Uterus (tissue), 4 donors: ENCODE measurements around the gene HSPG2. TPM values are rescaled to one million over a fixed set of nuclear protein-coding genes. Genes with fewer than 3 reads are reported as not detected.

Experiments used
- DNase-seq, 2 donors: peaks; one replicate each; pipeline ENCODE4 v3.0.0-alpha.2; 2019 to 2020
- H3K27ac ChIP-seq, 2 donors: fragments of 200-600 bp; sonication (generic); 1 replicate in 1 of 2; 2 replicates in 1 of 2; pipeline ENCODE4 v1.5.1; 2016 to 2018
- H3K27me3 ChIP-seq, 2 donors: fragments of 200-600 bp; sonication (generic); one replicate each; pipeline ENCODE4 v1.5.1; 2018 to 2019; ENCODE audit warnings: control low read depth in 1 of 2
- H3K36me3 ChIP-seq, 2 donors: fragments of 200-600 bp; sonication (generic); one replicate each; pipeline ENCODE4 v1.5.1; 2019; ENCODE audit warnings: control low read depth in 1 of 2
- H3K4me1 ChIP-seq, 2 donors: fragments of 200-600 bp; sonication (generic); one replicate each; pipeline ENCODE4 v1.5.1; 2018 to 2019; ENCODE audit warnings: control low read depth in 1 of 2
- H3K4me3 ChIP-seq, 2 donors: fragments of 200-600 bp; sonication (generic); 1 replicate in 1 of 2; 2 replicates in 1 of 2; pipeline ENCODE4 v1.5.1; 2018 to 2019; ENCODE audit warnings: mild to moderate bottlenecking in 1 of 2
- H3K9me3 ChIP-seq, 2 donors: fragments of 200-600 bp; sonication (generic); one replicate each; pipeline ENCODE4 v1.5.1; 2019; ENCODE audit warnings: control low read depth in 1 of 2
- POLR2A ChIP-seq, 2 donors: fragments of 450-650 bp; IDR thresholded peaks; one replicate each; pipeline ENCODE4 v1.6.1; 2016; ENCODE audit warnings: antibody characterized with exemption in 2 of 2, mild to moderate bottlenecking in 1 of 2, moderate library complexity in 1 of 2
- intact Hi-C: fragments of 100-400 bp; cut with DNase I; formaldehyde crosslinking; loops from one replicate; pipeline ENCODE4 v1.15.1; 2023; ENCODE audit warnings: low total_unique reads
- total RNA-seq, 4 donors: library from RNA; depleted of rRNA in 3 of 4; stranded (reverse); fragments of >200 nt in 3 of 4; gene quantifications; one replicate each; pipeline versions ENCODE4 v1.1.0 to v1.2.4, GENCODE V29; 2014 to 2023
- TF ChIP-seq, protein P1 (sequence below), 4 experiments: fragments of 200-600 bp in 2 of 4; fragments of 450-650 bp in 2 of 4; sonication (generic) in 2 of 4; IDR thresholded peaks; one replicate each; pipeline ENCODE4 v1.5.1; 2016 to 2019; ENCODE audit warnings: antibody characterized with exemption in 4 of 4, mild to moderate bottlenecking in 2 of 4, moderate library complexity in 1 of 4
- donor health status: DM: yes; HTN: yes; CAD: no.

Gene HSPG2
- total RNA-seq, 4 donors from 2014 or later, result 96.8 to 677 (median 290) TPM

DNA sequence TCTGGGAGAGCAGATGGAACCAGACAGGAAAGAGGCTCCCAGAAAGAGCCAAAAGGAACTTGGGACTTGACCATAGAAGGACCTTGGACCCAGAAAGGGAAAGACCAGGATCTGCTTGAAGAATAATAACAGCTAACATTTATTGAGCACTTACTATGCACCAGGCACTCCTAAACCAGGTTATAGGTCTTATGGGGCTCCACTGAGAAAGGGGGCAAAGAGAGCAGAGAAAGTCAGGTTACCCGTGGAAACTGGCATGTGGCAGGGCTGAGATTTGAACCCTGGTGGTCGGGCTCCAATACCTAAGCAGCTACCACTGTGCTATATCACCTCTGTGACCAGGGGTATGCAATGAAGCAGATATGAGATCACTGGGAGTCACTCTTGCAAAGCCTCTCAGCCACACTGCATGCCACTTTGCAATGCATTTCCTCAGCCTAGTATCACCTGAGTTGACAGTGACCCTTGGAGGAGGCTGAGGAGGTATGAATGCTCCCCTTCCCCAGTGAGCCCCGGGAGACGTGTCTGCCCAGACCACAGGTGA is 37.8 kb downstream of the HSPG2 start:
- TF ChIP-seq, protein P1, sequence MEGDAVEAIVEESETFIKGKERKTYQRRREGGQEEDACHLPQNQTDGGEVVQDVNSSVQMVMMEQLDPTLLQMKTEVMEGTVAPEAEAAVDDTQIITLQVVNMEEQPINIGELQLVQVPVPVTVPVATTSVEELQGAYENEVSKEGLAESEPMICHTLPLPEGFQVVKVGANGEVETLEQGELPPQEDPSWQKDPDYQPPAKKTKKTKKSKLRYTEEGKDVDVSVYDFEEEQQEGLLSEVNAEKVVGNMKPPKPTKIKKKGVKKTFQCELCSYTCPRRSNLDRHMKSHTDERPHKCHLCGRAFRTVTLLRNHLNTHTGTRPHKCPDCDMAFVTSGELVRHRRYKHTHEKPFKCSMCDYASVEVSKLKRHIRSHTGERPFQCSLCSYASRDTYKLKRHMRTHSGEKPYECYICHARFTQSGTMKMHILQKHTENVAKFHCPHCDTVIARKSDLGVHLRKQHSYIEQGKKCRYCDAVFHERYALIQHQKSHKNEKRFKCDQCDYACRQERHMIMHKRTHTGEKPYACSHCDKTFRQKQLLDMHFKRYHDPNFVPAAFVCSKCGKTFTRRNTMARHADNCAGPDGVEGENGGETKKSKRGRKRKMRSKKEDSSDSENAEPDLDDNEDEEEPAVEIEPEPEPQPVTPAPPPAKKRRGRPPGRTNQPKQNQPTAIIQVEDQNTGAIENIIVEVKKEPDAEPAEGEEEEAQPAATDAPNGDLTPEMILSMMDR (IDR thresholded peaks at IDR 0.05), result no peak
- TF ChIP-seq POLR2A (IDR thresholded peaks at IDR 0.05), result no peak
- Histone ChIP-seq H3K4me3 (no peak overlapping the region), H3K4me1 (peaks cover 28 to 75% of the 10 kb centered on the region in 2 donors), H3K27me3 (no peaks in the 10 kb centered on the region), H3K9me3 (no peaks in the 10 kb centered on the region), H3K36me3 (no peaks in the 10 kb centered on the region), H3K27ac (peak overlapping the region; percentile 93)
- no peak for DNase-seq
- intact Hi-C loops, result loop anchor here (10.0 kb wide), 1 partner anchor 45 kb away; no protein-coding TSS in a partner anchor

DNA sequence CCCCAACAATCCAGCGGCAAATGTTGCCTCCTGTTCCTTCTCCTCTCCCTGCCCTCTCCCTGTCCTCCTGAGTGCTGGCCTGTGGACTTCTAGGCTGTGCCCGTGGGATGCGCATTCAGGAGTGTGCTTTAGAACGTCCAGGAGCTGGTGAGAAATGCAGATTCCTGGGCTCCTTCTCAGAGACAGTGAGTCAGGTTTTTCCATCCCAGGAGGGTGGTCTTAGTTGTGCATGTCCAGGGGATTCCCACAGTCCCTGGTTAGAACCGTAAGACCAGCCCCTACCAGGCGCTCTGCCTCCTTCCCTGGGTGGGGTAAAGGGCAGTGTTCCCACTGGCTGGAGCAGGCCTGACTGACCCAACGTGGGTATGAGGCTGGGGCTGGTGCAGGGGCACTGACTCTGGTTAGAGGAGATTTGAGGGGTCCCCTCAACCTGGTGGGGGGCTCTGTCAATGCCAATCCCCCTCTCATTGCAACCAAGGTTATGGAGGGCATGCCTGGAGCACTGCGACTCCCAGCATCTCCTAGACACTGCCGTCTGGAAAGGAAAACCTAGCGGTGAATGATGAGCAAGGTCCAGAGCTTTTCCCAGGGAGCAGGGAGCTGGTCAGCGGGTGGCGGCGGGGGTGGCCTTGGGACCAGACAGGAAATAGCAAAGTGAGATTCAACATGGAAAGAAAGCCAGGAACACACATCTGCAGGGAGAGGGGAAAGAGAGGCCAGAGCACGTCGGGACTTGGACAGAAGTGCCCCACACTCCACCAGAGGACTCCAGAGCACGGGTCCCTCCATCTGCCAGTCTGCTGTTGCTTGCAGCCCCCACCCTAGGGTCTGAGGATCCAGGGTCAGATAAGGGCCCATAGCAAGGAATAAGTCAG is 38.5 kb downstream of the HSPG2 start:
- H3K36me3 ChIP-seq, result no peaks in the 10 kb centered on the region
- peaks cover 25 to 69% of the 10 kb centered on the region in 2 donors for H3K4me1 ChIP-seq
- TF ChIP-seq POLR2A (IDR thresholded peaks at IDR 0.05), result no peak
- TF ChIP-seq, protein P1 (IDR thresholded peaks at IDR 0.05), result no peak
- no peaks in the 10 kb centered on the region for H3K9me3 ChIP-seq
- intact Hi-C loops, result loop anchor here (10.0 kb wide), 1 partner anchor 46 kb away; no protein-coding TSS in a partner anchor
- H3K27ac ChIP-seq, result peak overlapping the region; percentile 93
- no peak for DNase-seq
- H3K4me3 ChIP-seq, result no peak overlapping the region
- H3K27me3 ChIP-seq, result no peaks in the 10 kb centered on the region

DNA sequence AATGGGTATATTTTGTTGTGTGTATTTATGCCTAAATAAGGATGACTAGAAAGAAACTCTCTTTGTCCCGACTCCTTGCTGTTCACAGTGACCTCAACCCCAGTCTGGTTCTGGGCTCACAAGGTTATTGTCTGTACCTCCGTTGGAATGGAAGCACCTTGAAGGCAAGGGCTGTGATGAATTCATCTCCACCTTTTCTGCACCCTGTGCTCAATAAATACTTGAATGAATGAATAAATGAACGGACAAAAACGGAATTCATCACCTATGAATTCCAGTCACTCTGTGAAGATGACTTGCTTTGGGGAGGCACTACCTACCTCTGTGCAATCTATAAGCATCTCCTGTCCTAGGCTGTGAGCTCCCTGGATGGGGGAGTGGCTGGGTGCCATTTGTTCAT is 39.3 kb downstream of the HSPG2 start:
- intact Hi-C loops, result loop anchor here (10.0 kb wide), 1 partner anchor 47 kb away; no protein-coding TSS in a partner anchor
- no peak overlapping the region for H3K4me3 ChIP-seq

DNA sequence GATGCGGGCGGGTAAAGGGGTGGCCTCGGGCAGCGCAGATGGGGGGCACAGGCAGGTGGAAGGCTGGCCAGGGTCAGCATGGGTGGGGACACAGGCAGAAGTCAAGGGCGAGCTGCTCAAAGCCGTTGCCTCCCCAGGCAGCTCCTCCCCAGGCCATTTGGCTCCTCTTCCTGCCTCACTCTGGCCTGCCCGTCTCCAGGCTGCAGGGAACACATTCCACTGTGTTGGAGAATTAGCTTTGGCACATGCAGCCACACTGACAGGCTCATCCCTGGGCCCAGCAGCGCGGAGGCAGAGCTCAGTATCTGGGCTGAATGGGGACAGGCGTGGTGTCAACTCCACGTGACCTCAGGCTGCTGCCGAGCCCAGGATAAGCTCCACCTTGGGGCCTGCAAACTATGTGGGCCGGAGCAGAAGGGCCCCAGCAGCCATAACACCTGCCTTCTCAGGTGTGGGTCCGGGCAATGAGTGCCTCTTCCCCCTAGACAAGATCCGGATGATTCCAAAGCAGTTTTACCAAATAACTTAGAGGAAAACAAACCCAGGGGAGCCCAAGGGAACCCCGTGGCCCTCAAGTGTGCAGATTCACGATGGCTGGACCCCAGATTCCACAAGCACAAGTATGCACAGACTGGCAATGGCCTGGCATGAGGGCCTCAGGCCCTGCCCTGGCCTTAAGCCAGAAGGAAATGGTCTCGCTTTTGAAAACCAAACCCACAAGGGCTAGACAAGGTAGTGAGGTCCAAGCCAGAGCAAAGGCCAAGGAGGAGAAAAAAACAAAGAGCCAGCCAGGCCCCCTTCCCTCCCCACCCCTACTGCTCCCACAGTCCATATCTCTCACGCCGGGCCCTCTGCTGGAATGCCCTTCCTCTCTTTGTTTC is 40.2 kb downstream of the HSPG2 start:
- Histone ChIP-seq H3K9me3 (no peaks in the 10 kb centered on the region), H3K27ac (peak overlapping the region; percentile 93), H3K27me3 (no peaks in the 10 kb centered on the region), H3K4me3 (no peak overlapping the region), H3K4me1 (peaks cover 22 to 54% of the 10 kb centered on the region in 2 donors), H3K36me3 (no peaks in the 10 kb centered on the region)
- DNase-seq, result peak; percentile 77 to 83
- intact Hi-C loops, result loop anchor here (10.0 kb wide), 1 partner anchor 48 kb away; no protein-coding TSS in a partner anchor
- TF ChIP-seq, protein P1 (IDR thresholded peaks at IDR 0.05), result no peak
- no peak for TF ChIP-seq POLR2A (IDR thresholded peaks at IDR 0.05)

More for the DNA sequence above, 39.3 kb downstream of the HSPG2 start:
- H3K4me1 ChIP-seq, result peaks cover 25 to 64% of the 10 kb centered on the region in 2 donors
- no peaks in the 10 kb centered on the region for H3K27me3 ChIP-seq
- H3K9me3 ChIP-seq, result no peaks in the 10 kb centered on the region
- DNase-seq, result no peak
- H3K27ac ChIP-seq, result peak overlapping the region; percentile 93
- TF ChIP-seq POLR2A (IDR thresholded peaks at IDR 0.05), result no peak
- TF ChIP-seq, protein P1 (IDR thresholded peaks at IDR 0.05), result no peak
- no peaks in the 10 kb centered on the region for H3K36me3 ChIP-seq
